GM12878 (cell line): ENCODE measurements around the gene PDIA5. TPM values are rescaled to one million over a fixed set of nuclear protein-coding genes. Genes with fewer than 3 reads are reported as not detected.

Source experiments
- ATAC-seq: fragments of 200-7000 bp; cut with Tn5 transposase; 3 replicates; pipeline ENCODE4 v1.9.1; 2020; ENCODE audit warnings: mild to moderate bottlenecking, moderate library complexity
- BruUV-seq: library from RNA; stranded (reverse); fragments of 400-500 nt; replicated peaks from 2 replicates; lab custom pipeline; 2021; lab: Mats Ljungman, UMichigan
- CTCF ChIA-PET: fragments of 300-600 bp; sonication (Branson Sonifier 250); formaldehyde crosslinking; extraction: SDS; loops from one replicate; lab custom pipeline; 2021; ENCODE audit warnings: inconsistent platforms; lab: Yijun Ruan, JAX
- POLR2A ChIA-PET: fragments of 350-600 bp; formaldehyde crosslinking; extraction: SDS; loops from one replicate; lab custom pipeline; 2021; ENCODE audit warnings: inconsistent platforms; lab: Charles Lee
- RAD21 ChIA-PET: fragments of 300-600 bp; sonication (Branson Sonifier 250); formaldehyde crosslinking; loops from one replicate; lab custom pipeline; 2023; ENCODE audit warnings: antibody characterized with exemption; ENCODE audit not compliant: unreplicated experiment; lab: Charles Lee
- SMC1A ChIA-PET: fragments of 300-600 bp; sonication (Branson Sonifier 250); formaldehyde crosslinking; loops from one replicate; lab custom pipeline; 2023; ENCODE audit not compliant: unreplicated experiment, uncharacterized antibody; lab: Charles Lee
- DNase-seq: peaks from one replicate; pipeline ENCODE4 v3.0.0-alpha.2; 2011; ENCODE audit warnings: low read depth, low spot score
- FAIRE-seq: peaks from 3 replicates; lab custom pipeline; 2011; peaks lifted over from hg19 to GRCh38; lab: Jason Lieb, UNC
- H2AFZ ChIP-seq: 2 replicates; pipeline ENCODE4 v1.6.0; 2011; ENCODE audit warnings: low read depth, low read length, control low read depth; ENCODE audit not compliant: control insufficient read depth
- H3K27ac ChIP-seq: 2 replicates; pipeline ENCODE4 v1.5.1; 2011; ENCODE audit warnings: control low read depth; ENCODE audit not compliant: control insufficient read depth, insufficient read depth
- H3K27me3 ChIP-seq, 2 experiments: replicated peaks in 1 of 2; 2 replicates each; pipeline versions ENCODE4 v1.6.0 to v1.6.1; 2011; ENCODE audit warnings: low read length in 1 of 2; ENCODE audit not compliant: control insufficient read depth in 2 of 2, insufficient read depth in 2 of 2
- H3K36me3 ChIP-seq, 2 experiments: 2 replicates each; pipeline ENCODE4 v1.5.1; 2011; ENCODE audit warnings: low read length in 1 of 2; ENCODE audit not compliant: control insufficient read depth in 2 of 2, insufficient read depth in 2 of 2
- H3K4me1 ChIP-seq: 2 replicates; pipeline ENCODE4 v1.6.1; 2011; ENCODE audit warnings: mild to moderate bottlenecking, low read length, moderate library complexity, mixed read lengths; ENCODE audit not compliant: control insufficient read depth, insufficient read depth
- H3K4me2 ChIP-seq: 2 replicates; pipeline ENCODE4 v1.6.0; 2011; ENCODE audit warnings: control low read depth; ENCODE audit not compliant: control insufficient read depth, insufficient read depth
- H3K4me3 ChIP-seq: fragments of 200-600 bp; sonication (generic); 2 replicates; pipeline ENCODE4 v1.5.1; 2016
- H3K79me2 ChIP-seq: 2 replicates; pipeline ENCODE4 v1.6.0; 2011; ENCODE audit warnings: low read length; ENCODE audit not compliant: control insufficient read depth, insufficient read depth
- H3K9ac ChIP-seq: 2 replicates; pipeline ENCODE4 v1.8.0; 2011; ENCODE audit warnings: low read length, control low read depth, mixed read lengths; ENCODE audit not compliant: control insufficient read depth, insufficient read depth
- H3K9me3 ChIP-seq: replicated peaks from 3 replicates; pipeline ENCODE4 v1.5.1; 2011; ENCODE audit warnings: mild to moderate bottlenecking, low read length; ENCODE audit not compliant: control insufficient read depth, insufficient read depth
- H4K20me1 ChIP-seq: 2 replicates; pipeline ENCODE4 v1.6.0; 2011; ENCODE audit not compliant: control insufficient read depth, insufficient read depth
- ATF7 ChIP-seq: fragments of 450-650 bp; IDR thresholded peaks from 2 replicates; pipeline ENCODE4 v1.6.1; 2016; ENCODE audit warnings: low read depth, mild to moderate bottlenecking
- CHD4 ChIP-seq: fragments of 200-600 bp; sonication (generic); IDR thresholded peaks from 2 replicates; pipeline ENCODE4 v1.6.1; 2016; ENCODE audit warnings: mild to moderate bottlenecking
- CREM ChIP-seq: IDR thresholded peaks from 2 replicates; pipeline ENCODE4 v1.6.1; 2014; ENCODE audit warnings: antibody characterized with exemption, low read depth
- FOXM1 ChIP-seq: IDR thresholded peaks from 2 replicates; pipeline ENCODE4 v1.6.1; 2012; ENCODE audit warnings: low read depth, mild to moderate bottlenecking, inconsistent platforms, low read length, moderate library complexity
- LARP7 ChIP-seq: fragments of 450-650 bp; IDR thresholded peaks from 2 replicates; pipeline ENCODE4 v1.6.1; 2017; ENCODE audit warnings: mild to moderate bottlenecking
- MEF2A ChIP-seq: IDR thresholded peaks from 2 replicates; pipeline ENCODE4 v1.6.1; 2011; ENCODE audit warnings: low read depth, mild to moderate bottlenecking, low read length, moderate library complexity; ENCODE audit not compliant: insufficient read depth
- MTA2 ChIP-seq: fragments of 450-650 bp; IDR thresholded peaks from 2 replicates; pipeline ENCODE4 v1.6.1; 2016; ENCODE audit warnings: low read depth, mild to moderate bottlenecking, moderate library complexity
- RB1 ChIP-seq: fragments of 450-650 bp; formaldehyde crosslinking; IDR thresholded peaks from 2 replicates; pipeline ENCODE4 v1.6.1; 2017; ENCODE audit warnings: mild to moderate bottlenecking, borderline replicate concordance
- SIN3A ChIP-seq: IDR thresholded peaks from 2 replicates; pipeline ENCODE4 v1.6.1; 2012; ENCODE audit warnings: low read depth, low read length, improper control_type of control experiment
- SP1 ChIP-seq: IDR thresholded peaks from one replicate; pipeline ENCODE4 v1.6.1; 2011; ENCODE audit warnings: low read depth, low read length
- ZNF274 ChIP-seq: IDR thresholded peaks from one replicate; pipeline ENCODE4 v1.8.0; 2011; ENCODE audit not compliant: insufficient read length, insufficient read depth
- WGBS: methylation state at CpG from one replicate; pipeline ENCODE4 v1.1.6; 2016; ENCODE audit warnings: low lambda C conversion rate; ENCODE audit not compliant: insufficient replicate concordance, insufficient coverage; ENCODE audit errors: missing lambda C conversion rate; 5-methylcytosine and 5-hydroxymethylcytosine counted together
- in situ Hi-C: fragments of 300-500 bp; cut with MboI; formaldehyde crosslinking; loops from 9 replicates; pipeline ENCODE4 v1.14.3; 2018; ENCODE audit warnings: mixed read lengths
- intact Hi-C: fragments of 100-400 bp; cut with micrococcal nuclease; formaldehyde crosslinking; loops from one replicate; pipeline ENCODE4 v1.14.2; 2022; ENCODE audit not compliant: unreplicated experiment
- polyA plus RNA-seq, 11 experiments: library from polyadenylated mRNA; depleted of rRNA in 4 of 11; unstranded in 6 of 11; stranded (reverse) in 5 of 11; fragments of >200 nt; fragmentation: Nextera tagmentation in 4 of 11; fragmentation: Illumina TruSeq in 1 of 11; extraction: Ambion mirVana in 4 of 11; extraction: Trizol in 1 of 11; gene quantifications; 1 replicate in 1 of 11; 2 replicates in 10 of 11; pipeline versions ENCODE4 v1.2.1 to v1.2.3, GENCODE V29; 2011 to 2016; ENCODE audit warnings: inconsistent platforms in 2 of 11, missing spikeins in 2 of 11, low read depth in 1 of 11
- total RNA-seq, 4 experiments: library from RNA; depleted of rRNA in 3 of 4; stranded (reverse); fragments of >200 nt in 3 of 4; fragmentation: Illumina TruSeq in 1 of 4; extraction: Trizol in 1 of 4; gene quantifications; 2 replicates each; pipeline versions ENCODE4 v1.2.1 to v1.2.3, GENCODE V29; 2013 to 2021
- TF ChIP-seq, protein P1 (sequence below): fragments of 450-650 bp; IDR thresholded peaks from 2 replicates; pipeline ENCODE4 v1.6.1; 2016; ENCODE audit warnings: mild to moderate bottlenecking
- TF ChIP-seq, protein P2 (sequence below): fragments of 450-650 bp; IDR thresholded peaks from 2 replicates; pipeline ENCODE4 v1.6.1; 2017; ENCODE audit warnings: mild to moderate bottlenecking, moderate library complexity
- TF ChIP-seq, protein P3 (sequence below), 3 experiments: IDR thresholded peaks in 2 of 3; conservative IDR thresholded peaks in 1 of 3; 2 replicates each; pipeline ENCODE4 v1.5.1; 2011; ENCODE audit warnings: low read depth in 3 of 3, low read length in 3 of 3, mild to moderate bottlenecking in 3 of 3, control low read depth in 2 of 3, moderate library complexity in 2 of 3, inconsistent platforms in 1 of 3, mixed read lengths in 1 of 3; ENCODE audit not compliant: control insufficient read depth in 2 of 3, insufficient read depth in 1 of 3; ENCODE audit errors: extremely low read depth in 1 of 3
- TF ChIP-seq, protein P4 (sequence below): IDR thresholded peaks from 2 replicates; pipeline ENCODE4 v1.6.1; 2011; ENCODE audit warnings: low read depth, mild to moderate bottlenecking, low read length, moderate library complexity, borderline replicate concordance; ENCODE audit errors: extremely low read depth

The PDIA5 gene
- total and polyA plus RNA-seq, 10 of the 15 experiments (the other 5 are each of a cell fraction or from before 2014, with no cell fraction given), result 4.1 to 24.8 (median 19.2) TPM

DNA sequence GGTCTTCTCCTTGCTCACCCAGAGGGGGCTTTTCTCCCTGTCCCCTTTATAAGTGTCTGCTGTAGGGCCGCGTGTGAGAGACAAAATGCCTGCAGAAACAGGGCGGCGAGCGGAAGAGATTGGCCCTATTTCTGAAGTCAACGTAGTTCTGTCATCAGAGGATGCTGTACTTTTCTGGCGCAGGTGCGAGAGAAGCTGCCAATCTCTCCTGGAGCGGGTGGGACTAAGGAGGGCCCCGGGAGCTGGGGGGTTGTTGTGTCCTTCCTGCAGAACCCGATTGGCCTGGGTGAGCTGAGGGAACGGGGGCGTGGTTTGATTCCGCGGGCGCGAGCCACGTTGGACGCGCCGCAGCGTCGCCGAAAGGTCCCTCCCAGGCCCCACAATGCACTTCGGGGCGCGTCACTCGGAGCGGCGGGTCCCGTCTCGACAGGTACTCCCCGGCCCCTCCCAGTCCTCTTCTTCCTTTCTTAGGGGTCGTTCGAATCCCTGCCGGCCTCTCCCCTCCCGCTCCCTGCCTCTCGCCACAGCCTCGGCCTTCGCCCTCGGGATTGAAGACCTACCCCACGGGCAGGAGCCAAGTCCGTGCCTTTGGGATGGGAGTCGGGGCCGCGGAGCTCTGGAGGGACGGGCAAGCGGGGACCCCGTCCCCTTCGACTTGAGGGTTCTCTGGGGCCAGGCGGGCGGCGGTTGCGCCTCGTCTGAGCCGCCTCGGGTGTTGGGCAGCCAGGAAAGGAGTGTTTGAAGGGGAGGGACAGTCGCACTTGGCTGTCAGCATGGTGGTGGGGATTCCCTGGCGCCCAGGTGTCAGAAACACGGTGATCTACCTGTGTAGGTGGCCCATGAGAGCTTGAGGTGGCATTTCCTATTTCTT lies 135.0 kb downstream of the PDIA5 start, which contains the start of gene SEC22A:
TSS of gene SEC22A (plus strand) at position 387 of the 871 bp plus-strand sequence. CDS start 7,275 bp downstream, outside the sequence.
- no peaks in the 10 kb centered on the region; the same call in 2 of the 3 replicates for H3K9me3 ChIP-seq
- no TSS peak for BruUV-seq
- ATAC-seq, result peak; percentile 99
- ChIA-PET SMC1A (interaction anchor here (0.8 to 1.2 kb wide), 5 partner anchors 9 to 44 kb away, joined by 3 to 5 read pairs (median 3); no protein-coding TSS in a partner anchor), POLR2A (interaction anchor here (0.5 to 1.8 kb wide), 10 partner anchors 8 to 818 kb away, joined by 3 to 5 read pairs (median 3); partner anchors contain the start of gene FAM162A), RAD21 (interaction anchor here (1.0 to 1.3 kb wide), 2 partner anchors 48 to 134 kb away, joined by 3 to 4 read pairs; no protein-coding TSS in a partner anchor), CTCF (interaction anchor here (0.6 to 1.4 kb wide), 2 partner anchors 17 to 50 kb away, joined by 3 to 4 read pairs; no protein-coding TSS in a partner anchor)
- peak within 1 kb of the TSS; percentile 98 for H2AFZ ChIP-seq
- peak within 1 kb of the TSS; percentile 85 for H3K27ac ChIP-seq
- 1% methylated on average over 55 of the region's 60 CpGs for WGBS
- intact Hi-C loops, result no loop called here
- H3K9ac ChIP-seq, result peak within 1 kb of the TSS; percentile 88
- H4K20me1 ChIP-seq, result no peaks in the 10 kb centered on the region
- in situ Hi-C loops, result no loop called here
- H3K79me2 ChIP-seq, result peaks cover 28% of the 10 kb centered on the region
- H3K4me2 ChIP-seq, result peak within 1 kb of the TSS; percentile 96
- peak; percentile 75 for FAIRE-seq
- no peaks in the 10 kb centered on the region for H3K27me3 ChIP-seq
- H3K36me3 ChIP-seq, result no peaks in the 10 kb centered on the region
- peak; percentile 89 for DNase-seq
- peak within 1 kb of the TSS; percentile 96 for H3K4me3 ChIP-seq
- 0 out of 2 replicates have a peak, but pooled peaks cover 8% of the 10 kb centered on the region for H3K4me1 ChIP-seq
- TF ChIP-seq LARP7 (no peak; the same call in 1 of the 2 replicates), RB1 (no peak), MEF2A (0 out of 2 replicates have a peak, but pooled peaks have one; percentile 34), FOXM1 (no peak), CHD4 (no peak), SP1 (peak; percentile 66), ZNF274 (no peak), MTA2 (no peak), ATF7 (no peak), CREM (peak; percentile 94), SIN3A (0 out of 2 replicates have a peak, but pooled peaks have one; percentile 40)
- TF ChIP-seq, protein P1, sequence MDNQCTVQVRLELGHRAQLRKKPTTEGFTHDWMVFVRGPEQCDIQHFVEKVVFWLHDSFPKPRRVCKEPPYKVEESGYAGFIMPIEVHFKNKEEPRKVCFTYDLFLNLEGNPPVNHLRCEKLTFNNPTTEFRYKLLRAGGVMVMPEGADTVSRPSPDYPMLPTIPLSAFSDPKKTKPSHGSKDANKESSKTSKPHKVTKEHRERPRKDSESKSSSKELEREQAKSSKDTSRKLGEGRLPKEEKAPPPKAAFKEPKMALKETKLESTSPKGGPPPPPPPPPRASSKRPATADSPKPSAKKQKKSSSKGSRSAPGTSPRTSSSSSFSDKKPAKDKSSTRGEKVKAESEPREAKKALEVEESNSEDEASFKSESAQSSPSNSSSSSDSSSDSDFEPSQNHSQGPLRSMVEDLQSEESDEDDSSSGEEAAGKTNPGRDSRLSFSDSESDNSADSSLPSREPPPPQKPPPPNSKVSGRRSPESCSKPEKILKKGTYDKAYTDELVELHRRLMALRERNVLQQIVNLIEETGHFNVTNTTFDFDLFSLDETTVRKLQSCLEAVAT, result no peak
- TF ChIP-seq, protein P2, sequence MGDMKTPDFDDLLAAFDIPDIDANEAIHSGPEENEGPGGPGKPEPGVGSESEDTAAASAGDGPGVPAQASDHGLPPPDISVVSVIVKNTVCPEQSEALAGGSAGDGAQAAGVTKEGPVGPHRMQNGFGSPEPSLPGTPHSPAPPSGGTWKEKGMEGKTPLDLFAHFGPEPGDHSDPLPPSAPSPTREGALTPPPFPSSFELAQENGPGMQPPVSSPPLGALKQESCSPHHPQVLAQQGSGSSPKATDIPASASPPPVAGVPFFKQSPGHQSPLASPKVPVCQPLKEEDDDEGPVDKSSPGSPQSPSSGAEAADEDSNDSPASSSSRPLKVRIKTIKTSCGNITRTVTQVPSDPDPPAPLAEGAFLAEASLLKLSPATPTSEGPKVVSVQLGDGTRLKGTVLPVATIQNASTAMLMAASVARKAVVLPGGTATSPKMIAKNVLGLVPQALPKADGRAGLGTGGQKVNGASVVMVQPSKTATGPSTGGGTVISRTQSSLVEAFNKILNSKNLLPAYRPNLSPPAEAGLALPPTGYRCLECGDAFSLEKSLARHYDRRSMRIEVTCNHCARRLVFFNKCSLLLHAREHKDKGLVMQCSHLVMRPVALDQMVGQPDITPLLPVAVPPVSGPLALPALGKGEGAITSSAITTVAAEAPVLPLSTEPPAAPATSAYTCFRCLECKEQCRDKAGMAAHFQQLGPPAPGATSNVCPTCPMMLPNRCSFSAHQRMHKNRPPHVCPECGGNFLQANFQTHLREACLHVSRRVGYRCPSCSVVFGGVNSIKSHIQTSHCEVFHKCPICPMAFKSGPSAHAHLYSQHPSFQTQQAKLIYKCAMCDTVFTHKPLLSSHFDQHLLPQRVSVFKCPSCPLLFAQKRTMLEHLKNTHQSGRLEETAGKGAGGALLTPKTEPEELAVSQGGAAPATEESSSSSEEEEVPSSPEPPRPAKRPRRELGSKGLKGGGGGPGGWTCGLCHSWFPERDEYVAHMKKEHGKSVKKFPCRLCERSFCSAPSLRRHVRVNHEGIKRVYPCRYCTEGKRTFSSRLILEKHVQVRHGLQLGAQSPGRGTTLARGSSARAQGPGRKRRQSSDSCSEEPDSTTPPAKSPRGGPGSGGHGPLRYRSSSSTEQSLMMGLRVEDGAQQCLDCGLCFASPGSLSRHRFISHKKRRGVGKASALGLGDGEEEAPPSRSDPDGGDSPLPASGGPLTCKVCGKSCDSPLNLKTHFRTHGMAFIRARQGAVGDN, result peak; percentile 35
- TF ChIP-seq, protein P3, sequence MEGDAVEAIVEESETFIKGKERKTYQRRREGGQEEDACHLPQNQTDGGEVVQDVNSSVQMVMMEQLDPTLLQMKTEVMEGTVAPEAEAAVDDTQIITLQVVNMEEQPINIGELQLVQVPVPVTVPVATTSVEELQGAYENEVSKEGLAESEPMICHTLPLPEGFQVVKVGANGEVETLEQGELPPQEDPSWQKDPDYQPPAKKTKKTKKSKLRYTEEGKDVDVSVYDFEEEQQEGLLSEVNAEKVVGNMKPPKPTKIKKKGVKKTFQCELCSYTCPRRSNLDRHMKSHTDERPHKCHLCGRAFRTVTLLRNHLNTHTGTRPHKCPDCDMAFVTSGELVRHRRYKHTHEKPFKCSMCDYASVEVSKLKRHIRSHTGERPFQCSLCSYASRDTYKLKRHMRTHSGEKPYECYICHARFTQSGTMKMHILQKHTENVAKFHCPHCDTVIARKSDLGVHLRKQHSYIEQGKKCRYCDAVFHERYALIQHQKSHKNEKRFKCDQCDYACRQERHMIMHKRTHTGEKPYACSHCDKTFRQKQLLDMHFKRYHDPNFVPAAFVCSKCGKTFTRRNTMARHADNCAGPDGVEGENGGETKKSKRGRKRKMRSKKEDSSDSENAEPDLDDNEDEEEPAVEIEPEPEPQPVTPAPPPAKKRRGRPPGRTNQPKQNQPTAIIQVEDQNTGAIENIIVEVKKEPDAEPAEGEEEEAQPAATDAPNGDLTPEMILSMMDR (IDR thresholded peaks at IDR 0.05 in 2 of 3, conservative IDR thresholded peaks at IDR 0.05 in 1 of 3; ENCODE audit: control insufficient read depth in 2 of 3, extremely low read depth in 1 of 3, insufficient read depth in 1 of 3, low read depth in 3 of 3, low read length in 3 of 3), result no peak
- TF ChIP-seq, protein P4, sequence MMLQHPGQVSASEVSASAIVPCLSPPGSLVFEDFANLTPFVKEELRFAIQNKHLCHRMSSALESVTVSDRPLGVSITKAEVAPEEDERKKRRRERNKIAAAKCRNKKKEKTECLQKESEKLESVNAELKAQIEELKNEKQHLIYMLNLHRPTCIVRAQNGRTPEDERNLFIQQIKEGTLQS, result no peak
